WTC11 (cell line): ENCODE results near the gene USB1. TPM values are rescaled to one million over a fixed set of nuclear protein-coding genes. Genes with fewer than 3 reads are reported as not detected.

Experiments
- ATAC-seq: fragments of 200-7000 bp; cut with Tn5 transposase; 2 replicates; pipeline ENCODE4 v1.10.0; 2021; ENCODE audit warnings: mild to moderate bottlenecking, moderate library complexity
- CTCF ChIA-PET: fragments of 300-600 bp; sonication (Branson Sonifier 250); formaldehyde crosslinking; loops from one replicate; lab custom pipeline; 2021; ENCODE audit warnings: antibody characterized with exemption; lab: Charles Lee
- POLR2A ChIA-PET: fragments of 350-600 bp; sonication (Branson Sonifier 250); formaldehyde crosslinking; loops from one replicate; lab custom pipeline; 2021; ENCODE audit warnings: antibody characterized with exemption; lab: Charles Lee
- DNase-seq: peaks from one replicate; pipeline ENCODE4 v3.0.0; 2021; ENCODE audit warnings: low spot score
- H3K27ac Mint-ChIP-seq: 2 replicates; pipeline ENCODE4 v1.8.0; 2021; ENCODE audit warnings: mixed read lengths
- H3K27me3 Mint-ChIP-seq: 2 replicates; pipeline ENCODE4 v1.8.0; 2021; ENCODE audit warnings: low read depth, mild to moderate bottlenecking, moderate library complexity, mixed read lengths
- H3K36me3 Mint-ChIP-seq: 2 replicates; pipeline ENCODE4 v1.8.0; 2021; ENCODE audit warnings: mixed read lengths
- H3K4me1 Mint-ChIP-seq: 2 replicates; pipeline ENCODE4 v1.8.0; 2022; ENCODE audit warnings: mixed read lengths
- H3K4me3 Mint-ChIP-seq: 2 replicates; pipeline ENCODE4 v1.8.0; 2021; ENCODE audit warnings: mild to moderate bottlenecking, moderate library complexity, mixed read lengths
- H3K9me3 Mint-ChIP-seq: 2 replicates; pipeline ENCODE4 v1.8.0; 2021; ENCODE audit warnings: mixed read lengths
- ARID4B ChIP-seq: sonication (generic); formaldehyde crosslinking; IDR thresholded peaks from 2 replicates; pipeline ENCODE4 v1.8.0; 2023; ENCODE audit warnings: missing genetic modification reagents, mild to moderate bottlenecking, borderline replicate concordance
- CREM ChIP-seq: sonication (generic); formaldehyde crosslinking; IDR thresholded peaks from 2 replicates; pipeline ENCODE4 v1.8.1; 2022; ENCODE audit warnings: mild to moderate bottlenecking, missing genetic modification reagents, moderate library complexity
- FOXP4 ChIP-seq: sonication (generic); formaldehyde crosslinking; IDR thresholded peaks from 2 replicates; pipeline ENCODE4 v1.8.0; 2022; ENCODE audit warnings: mild to moderate bottlenecking, missing genetic modification reagents
- HMGA2 ChIP-seq: fragments of 250-450 bp; sonication (Bioruptor Pico); IDR thresholded peaks from 2 replicates; pipeline ENCODE4 v1.4.0; 2021; ENCODE audit warnings: mild to moderate bottlenecking, moderate library complexity
- MYBL2 ChIP-seq: sonication (generic); formaldehyde crosslinking; IDR thresholded peaks from 2 replicates; pipeline ENCODE4 v1.8.1; 2023; ENCODE audit warnings: mild to moderate bottlenecking, moderate library complexity, missing genetic modification reagents
- NFYB ChIP-seq: sonication (generic); formaldehyde crosslinking; conservative IDR thresholded peaks from 2 replicates; pipeline ENCODE4 v1.8.0; 2022; ENCODE audit warnings: low read depth, missing genetic modification reagents
- NR1H2 ChIP-seq: sonication (generic); formaldehyde crosslinking; IDR thresholded peaks from 2 replicates; pipeline ENCODE4 v1.9.0; 2021; ENCODE audit warnings: mild to moderate bottlenecking, moderate library complexity, missing genetic modification reagents
- OVOL2 ChIP-seq: fragments of 250-450 bp; sonication (Bioruptor Pico); IDR thresholded peaks from 2 replicates; pipeline ENCODE4 v1.9.0; 2021; ENCODE audit warnings: mild to moderate bottlenecking, borderline replicate concordance
- TCF7 ChIP-seq: sonication (generic); formaldehyde crosslinking; IDR thresholded peaks from 2 replicates; pipeline ENCODE4 v1.8.0; 2022; ENCODE audit warnings: mild to moderate bottlenecking, low read depth, missing genetic modification reagents, moderate library complexity
- ZNF263 ChIP-seq: sonication (generic); formaldehyde crosslinking; IDR thresholded peaks from 2 replicates; pipeline ENCODE4 v1.8.1; 2022; ENCODE audit warnings: low read depth, mild to moderate bottlenecking, moderate library complexity, missing genetic modification reagents
- ZNF425 ChIP-seq: fragments of 250-450 bp; sonication (Bioruptor Pico); conservative IDR thresholded peaks from 2 replicates; pipeline ENCODE4 v1.9.0; 2021; ENCODE audit warnings: mild to moderate bottlenecking
- total RNA-seq: library from RNA; stranded (reverse); gene quantifications from 3 replicates; pipeline ENCODE4 v1.2.3, GENCODE V29; 2021

Gene USB1
- total RNA-seq, 1 experiment from 2014 or later = 67.1 TPM

GRCh38 chr16:57955572-57956188, 45.5 kb upstream of the USB1 start (continued):
- TF ChIP-seq OVOL2 (CRISPR knock-in tag) (no peak), MYBL2 (CRISPR knock-in tag) (no peak)

GRCh38 chr16:57956270-57956808, 44.9 kb upstream of the USB1 start:
- no peak for ATAC-seq
- no peaks in the 10 kb centered on the region for H3K36me3 Mint-ChIP-seq
- CTCF ChIA-PET = interaction anchor here (0.9 to 3.2 kb wide), 5 partner anchors 10 to 55 kb away, joined by 3 to 14 read pairs (median 6); partner anchors contain the start of gene ZNF319

GRCh38 chr16:57956924-57957672, 44.1 kb upstream of the USB1 start:
- no peaks in the 10 kb centered on the region for H3K27me3 Mint-ChIP-seq
- peaks cover 19% of the 10 kb centered on the region for H3K4me1 Mint-ChIP-seq
- H3K4me3 Mint-ChIP-seq = no peak overlapping the region
- TF ChIP-seq FOXP4 = no peak
- TF ChIP-seq TCF7 (CRISPR knock-in tag) = no peak
- H3K9me3 Mint-ChIP-seq = no peaks in the 10 kb centered on the region
- H3K27ac Mint-ChIP-seq = no peak overlapping the region
- no peak for DNase-seq
- ChIA-PET POLR2A (no interaction called here), CTCF (interaction anchor here (0.8 to 3.2 kb wide), 16 partner anchors 8 to 181 kb away, joined by 3 to 14 read pairs (median 4); partner anchors contain the start of genes CFAP20 and ZNF319)
- no peak for ATAC-seq
- no peaks in the 10 kb centered on the region for H3K36me3 Mint-ChIP-seq

More at GRCh38 chr16:57956270-57956808, 44.9 kb upstream of the USB1 start:
- POLR2A ChIA-PET = no interaction called here
- no peak overlapping the region for H3K4me3 Mint-ChIP-seq
- H3K4me1 Mint-ChIP-seq = peaks cover 19% of the 10 kb centered on the region
- no peak for DNase-seq
- H3K9me3 Mint-ChIP-seq = no peaks in the 10 kb centered on the region
- no peaks in the 10 kb centered on the region for H3K27me3 Mint-ChIP-seq
- no peak overlapping the region for H3K27ac Mint-ChIP-seq
- TF ChIP-seq MYBL2 (CRISPR knock-in tag) = no peak

- no peaks in the 10 kb centered on the region for H3K27me3 Mint-ChIP-seq
- no peak for DNase-seq
- no peak overlapping the region for H3K27ac Mint-ChIP-seq
- TF ChIP-seq NR1H2 (CRISPR knock-in tag) (no peak), HMGA2 (CRISPR knock-in tag) (no peak), ZNF425 (no peak), NFYB (CRISPR knock-in tag) (no peak), CREM (CRISPR knock-in tag) (no peak), ARID4B (CRISPR knock-in tag) (no peak), ZNF263 (CRISPR knock-in tag) (no peak), OVOL2 (CRISPR knock-in tag) (no peak)
- no peak overlapping the region for H3K4me3 Mint-ChIP-seq
- ChIA-PET CTCF (interaction anchor here (0.8 to 3.2 kb wide), 15 partner anchors 8 to 182 kb away, joined by 3 to 14 read pairs (median 4); partner anchors contain the start of genes CFAP20 and ZNF319), POLR2A (no interaction called here)
- ATAC-seq = peak; percentile 49; the same call in 1 of the 2 replicates
- H3K36me3 Mint-ChIP-seq = no peaks in the 10 kb centered on the region
- H3K9me3 Mint-ChIP-seq = no peaks in the 10 kb centered on the region
- peaks cover 19% of the 10 kb centered on the region for H3K4me1 Mint-ChIP-seq
Observed at GRCh38 chr16:57957673-57958392, 43.4 kb upstream of the USB1 start.
